HG03103 (cell line): ENCODE measurements around the gene NDUFAF8.

ENCODE experiments used
- ATAC-seq: cut with Tn5 transposase; IDR thresholded peaks from one replicate; pipeline ENCODE4 v1.9.1; 2021; ENCODE audit warnings: low read depth; ENCODE audit not compliant: unreplicated experiment

The NDUFAF8 gene

GRCh38 chr17:81237591-81238489 is 1.3 kb upstream of the NDUFAF8 start:
- no peak for ATAC-seq

GRCh38 chr17:81238490-81238814 is 666 bp upstream of the NDUFAF8 start:
- no peak for ATAC-seq

GRCh38 chr17:81239714-81240555 is 817 bp downstream of the NDUFAF8 start:
- no peak for ATAC-seq

- ATAC-seq, result no peak
These were observed 1.6 kb downstream of the NDUFAF8 start for GRCh38 chr17:81240761-81241160.

- no peak for ATAC-seq
These were observed 2.1 kb downstream of the NDUFAF8 start for GRCh38 chr17:81241203-81241602.

- ATAC-seq, result no peak
These were observed 2.7 kb downstream of the NDUFAF8 start for GRCh38 chr17:81241648-81242420.

GRCh38 chr17:81242421-81243332 is 3.6 kb downstream of the NDUFAF8 start:
- no peak for ATAC-seq

- no peak for ATAC-seq
These were observed 4.2 kb downstream of the NDUFAF8 start for GRCh38 chr17:81243333-81243664.

- no peak for ATAC-seq
These were observed 5.4 kb downstream of the NDUFAF8 start for GRCh38 chr17:81244358-81245023.

GRCh38 chr17:81245024-81245664 is 6.0 kb downstream of the NDUFAF8 start:
- ATAC-seq, result no peak

- no peak for ATAC-seq
These were observed 6.7 kb downstream of the NDUFAF8 start for GRCh38 chr17:81245665-81246342.

- ATAC-seq, result no peak
These were observed 7.2 kb downstream of the NDUFAF8 start for GRCh38 chr17:81246343-81246670.

GRCh38 chr17:81246679-81247338 is 7.7 kb downstream of the NDUFAF8 start:
- no peak for ATAC-seq

- ATAC-seq, result no peak
These were observed 8.3 kb downstream of the NDUFAF8 start for GRCh38 chr17:81247339-81247990.

GRCh38 chr17:81248649-81249048 is 9.5 kb downstream of the NDUFAF8 start:
- no peak for ATAC-seq

- ATAC-seq, result no peak
These were observed 10.3 kb downstream of the NDUFAF8 start for GRCh38 chr17:81249223-81250040.
